Thymus (tissue), 11 donors: ENCODE measurements around the gene LRRC38. TPM values are rescaled to one million over a fixed set of nuclear protein-coding genes. Genes with fewer than 3 reads are reported as not detected.

Experiments
- DNase-seq, 9 donors: peaks; one replicate each; pipeline ENCODE4 v3.0.0-alpha.2; 2013; ENCODE audit warnings: low spot score in 9 of 9, low read depth in 6 of 9, missing footprints in 1 of 9
- H3K27ac ChIP-seq, 2 donors: one replicate each; pipeline ENCODE4 v1.5.1; 2013; ENCODE audit warnings: control low read depth in 1 of 2, low read depth in 1 of 2, low read length in 1 of 2, mild to moderate bottlenecking in 1 of 2, moderate library complexity in 1 of 2
- H3K27me3 ChIP-seq, 2 donors: one replicate each; pipeline ENCODE4 v1.5.1; 2013; ENCODE audit warnings: low read length in 1 of 2; ENCODE audit not compliant: control insufficient read depth in 2 of 2, insufficient read depth in 1 of 2
- H3K36me3 ChIP-seq, 2 donors: one replicate each; pipeline ENCODE4 v1.5.1; 2013; ENCODE audit warnings: low read length in 1 of 2, mild to moderate bottlenecking in 1 of 2, moderate library complexity in 1 of 2; ENCODE audit not compliant: control insufficient read depth in 2 of 2, insufficient read depth in 2 of 2
- H3K4me1 ChIP-seq, 2 donors: one replicate each; pipeline ENCODE4 v1.5.1; 2013; ENCODE audit warnings: low read length in 2 of 2; ENCODE audit not compliant: control insufficient read depth in 2 of 2, insufficient read depth in 2 of 2
- H3K4me3 ChIP-seq, 2 donors: one replicate each; pipeline ENCODE4 v1.5.1; 2013; ENCODE audit warnings: low read length in 2 of 2, control low read depth in 1 of 2, mild to moderate bottlenecking in 1 of 2
- H3K9me3 ChIP-seq, 2 donors: one replicate each; pipeline ENCODE4 v1.5.1; 2013; ENCODE audit warnings: low read length in 1 of 2, mild to moderate bottlenecking in 1 of 2; ENCODE audit not compliant: control insufficient read depth in 2 of 2, insufficient read depth in 1 of 2
- WGBS: extraction: QIAGEN DNeasy Blood & Tissue Kit; methylation state at CpG from one replicate; pipeline ENCODE4 v1.1.7; 2013; 5-methylcytosine and 5-hydroxymethylcytosine counted together
- polyA plus RNA-seq: library from polyadenylated mRNA; stranded (reverse); fragments of 200-250 nt; gene quantifications from one replicate; pipeline ENCODE4 v1.2.3, GENCODE V29; 2013
- total RNA-seq: library from RNA; stranded (reverse); fragments of 120-200 nt; gene quantifications from one replicate; pipeline ENCODE4 v1.2.4, GENCODE V29; 2013
- donor health status: healthy.

The LRRC38 gene
- total and polyA plus RNA-seq, 2 donors = 0.19 to 4.3 TPM

DNA sequence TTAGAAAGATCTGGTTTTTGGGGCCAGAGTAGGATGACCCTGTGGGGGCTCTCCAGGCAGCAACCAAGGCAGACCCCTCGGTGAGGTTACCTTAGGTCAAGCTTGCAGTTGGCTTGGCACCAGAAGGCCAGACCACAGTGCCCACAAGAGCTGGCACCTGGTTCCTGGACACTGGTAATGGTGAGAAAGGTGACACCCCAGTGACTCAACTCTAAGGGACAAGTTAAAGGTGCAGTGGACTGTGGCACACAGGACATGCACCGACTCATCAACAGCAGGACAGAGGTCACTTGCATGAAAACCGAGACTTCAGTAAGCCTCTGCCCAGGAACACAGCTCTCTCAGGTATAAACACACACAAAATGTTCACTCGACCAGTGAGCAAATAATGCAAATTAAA, 6.7 kb downstream of the LRRC38 start:
- H3K9me3 ChIP-seq = peaks cover 0 to 1% of the 10 kb centered on the region in 2 donors
- no peak overlapping the region for H3K4me3 ChIP-seq
- H3K27ac ChIP-seq = no peak overlapping the region
- DNase-seq = no peak
- peaks cover 33 to 67% of the 10 kb centered on the region in 2 donors for H3K4me1 ChIP-seq
- WGBS = 89% methylated on average over 4 of the region's 4 CpGs
- no peaks in the 10 kb centered on the region for H3K36me3 ChIP-seq
- peaks cover 5 to 8% of the 10 kb centered on the region in 2 donors for H3K27me3 ChIP-seq

DNA sequence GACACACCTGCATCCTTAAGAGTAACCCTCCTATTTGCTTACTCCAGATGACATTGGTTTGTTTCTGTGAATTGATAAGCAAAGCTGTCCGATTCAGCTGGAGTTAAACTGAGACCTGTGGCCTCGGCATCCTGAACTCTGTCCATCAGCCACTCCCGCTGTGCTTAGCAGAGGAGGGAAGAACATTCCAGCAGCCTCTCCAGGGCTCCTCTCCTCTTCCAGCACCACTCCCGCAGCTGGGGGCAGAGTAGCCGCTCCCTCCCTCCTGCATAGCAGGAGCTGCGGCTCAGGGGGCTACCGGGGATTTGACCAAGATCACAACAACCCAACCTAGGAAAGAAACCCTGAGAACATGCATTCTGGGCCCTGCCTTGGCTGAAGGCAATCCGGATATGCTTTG, 8.8 kb downstream of the LRRC38 start:
- H3K36me3 ChIP-seq = no peaks in the 10 kb centered on the region
- H3K27me3 ChIP-seq = no peaks in the 10 kb centered on the region
- no peak overlapping the region for H3K4me3 ChIP-seq
- 87% methylated on average over 8 of the region's 8 CpGs for WGBS
- H3K9me3 ChIP-seq = peaks cover 0 to 1% of the 10 kb centered on the region in 2 donors
- H3K4me1 ChIP-seq = peaks cover 33 to 53% of the 10 kb centered on the region in 2 donors
- DNase-seq = no peak
- peak overlapping the region; percentile 60 to 87 for H3K27ac ChIP-seq

DNA sequence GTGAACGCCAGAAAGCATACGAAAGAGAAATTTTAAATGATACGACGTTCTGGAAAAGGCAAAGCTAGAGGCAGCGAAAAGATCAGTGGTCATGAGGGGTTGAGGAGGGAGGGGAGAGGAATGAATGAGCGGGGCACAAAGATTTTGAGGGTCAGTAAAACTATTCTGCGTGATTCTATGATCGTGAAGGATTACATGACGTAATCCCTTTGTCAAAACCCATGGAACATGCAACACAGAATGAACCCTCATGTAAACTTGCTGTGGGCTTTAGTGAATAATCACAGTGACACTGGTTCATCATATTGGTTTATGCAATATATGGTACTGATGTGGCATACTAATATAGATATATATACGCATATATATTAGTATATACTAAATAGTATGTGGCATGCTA, 13.0 kb downstream of the LRRC38 start:
- H3K4me1 ChIP-seq = peaks cover 62 to 80% of the 10 kb centered on the region in 2 donors
- no peaks in the 10 kb centered on the region for H3K27me3 ChIP-seq
- DNase-seq = no peak
- H3K36me3 ChIP-seq = no peaks in the 10 kb centered on the region
- WGBS = 98% methylated on average over 10 of the region's 10 CpGs
- peaks cover 0 to 1% of the 10 kb centered on the region in 2 donors for H3K9me3 ChIP-seq
- H3K27ac ChIP-seq = no peak overlapping the region
- H3K4me3 ChIP-seq = no peak overlapping the region

DNA sequence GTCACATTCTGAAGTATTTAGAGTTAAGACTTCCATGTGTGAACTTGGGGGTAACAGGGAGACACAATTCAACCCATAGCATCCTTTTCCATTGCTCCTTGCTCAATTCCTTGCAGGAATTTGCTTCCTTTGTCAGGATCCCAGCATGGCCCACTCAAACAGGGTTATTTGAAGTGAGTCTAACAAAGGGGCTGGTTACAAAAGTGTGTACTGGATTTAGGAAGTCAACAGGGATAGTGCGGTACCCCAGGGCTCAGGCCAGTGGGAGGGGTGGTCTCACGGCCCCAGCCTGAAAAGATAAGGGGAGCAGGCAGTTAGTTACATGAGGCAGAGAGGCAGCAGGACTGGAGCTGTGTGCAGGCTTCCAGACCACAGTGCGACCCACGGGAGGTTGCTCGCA, 14.4 kb downstream of the LRRC38 start:
- WGBS = 89% methylated on average over 5 of the region's 5 CpGs
- Histone ChIP-seq H3K4me3 (peak overlapping the region in 1 of 2 donors; percentile 44), H3K27me3 (no peaks in the 10 kb centered on the region)

DNA sequence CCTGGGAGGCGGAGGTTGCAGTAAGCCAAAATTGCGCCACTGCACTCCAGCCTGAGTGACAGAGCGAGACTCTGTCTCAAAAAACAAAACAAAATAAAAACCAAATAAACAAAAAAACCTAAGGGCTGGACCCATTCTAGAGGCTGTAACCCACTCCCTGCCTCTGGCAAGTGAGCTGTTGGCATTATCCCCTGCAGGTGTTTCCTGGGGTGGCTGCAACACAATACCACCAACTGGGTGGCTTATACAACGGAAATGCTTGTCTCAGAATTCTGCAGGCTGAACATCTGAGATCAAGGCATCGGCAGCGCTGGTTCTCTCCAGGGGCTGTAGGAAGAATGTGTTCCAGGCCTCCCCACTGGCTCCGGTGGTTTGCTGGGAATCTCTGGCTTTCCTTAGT, 15.2 kb downstream of the LRRC38 start:
- no peaks in the 10 kb centered on the region for H3K36me3 ChIP-seq
- peak overlapping the region; percentile 6 to 44 for H3K4me3 ChIP-seq
- no peaks in the 10 kb centered on the region for H3K27me3 ChIP-seq
- H3K4me1 ChIP-seq = peaks cover 64 to 77% of the 10 kb centered on the region in 2 donors
- H3K9me3 ChIP-seq = no peaks in the 10 kb centered on the region
- peak; percentile 44 to 83 (median 76) for DNase-seq
- peak overlapping the region; percentile 93 to 96 for H3K27ac ChIP-seq
- WGBS = 4% methylated on average over 7 of the region's 7 CpGs

More for the DNA sequence above, 14.4 kb downstream of the LRRC38 start:
- H3K4me1 ChIP-seq = peaks cover 67 to 84% of the 10 kb centered on the region in 2 donors
- DNase-seq = no peak
- H3K36me3 ChIP-seq = no peaks in the 10 kb centered on the region
- peaks cover 0 to 1% of the 10 kb centered on the region in 2 donors for H3K9me3 ChIP-seq
- peak overlapping the region; percentile 93 to 96 for H3K27ac ChIP-seq

DNA sequence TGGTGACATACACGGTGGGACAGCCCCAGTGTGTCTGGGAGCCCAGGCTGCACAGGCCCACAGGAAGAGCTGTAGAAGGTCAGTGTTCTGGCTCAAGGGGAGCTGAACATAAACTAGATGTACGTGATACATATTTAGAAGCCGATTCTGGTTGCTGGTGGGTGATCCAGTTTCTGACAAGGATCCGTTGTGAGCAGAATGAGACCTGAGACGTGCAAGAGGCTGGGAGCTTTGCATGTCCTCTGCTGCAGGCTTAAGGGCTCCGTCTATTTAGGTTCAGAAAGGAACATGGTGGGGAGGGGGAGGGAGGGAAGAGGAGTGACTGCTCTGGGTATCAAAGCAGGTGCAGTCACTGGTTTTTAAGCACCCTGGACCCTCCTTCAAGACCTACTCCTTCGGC, 18.6 kb downstream of the LRRC38 start:
- H3K4me3 ChIP-seq = no peak overlapping the region
- no peak for DNase-seq
- no peaks in the 10 kb centered on the region for H3K9me3 ChIP-seq
- no peak overlapping the region for H3K27ac ChIP-seq
- 73% methylated on average over 7 of the region's 7 CpGs for WGBS
- no peaks in the 10 kb centered on the region for H3K36me3 ChIP-seq
- no peaks in the 10 kb centered on the region for H3K27me3 ChIP-seq
- H3K4me1 ChIP-seq = peaks cover 51 to 59% of the 10 kb centered on the region in 2 donors

DNA sequence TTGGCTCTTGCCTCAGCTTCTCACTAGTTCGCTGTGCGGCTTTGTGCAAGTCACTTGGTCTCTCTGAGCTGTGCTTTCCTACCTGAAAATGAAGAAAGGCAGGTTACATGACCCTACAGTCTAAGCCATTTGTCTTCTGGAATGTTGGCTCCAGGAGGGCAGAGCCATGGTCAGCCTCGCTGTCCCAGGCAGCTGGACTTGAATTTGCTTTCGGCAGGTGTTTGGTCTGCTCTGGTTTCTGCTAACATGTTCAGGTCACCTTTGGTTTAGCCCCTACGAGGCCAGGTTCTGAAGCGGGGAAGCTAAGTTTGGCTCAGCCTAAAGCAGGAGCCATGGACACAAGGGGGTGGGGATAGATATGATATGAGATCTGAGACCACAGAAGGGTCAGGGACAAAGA, 19.1 kb downstream of the LRRC38 start:
- H3K4me3 ChIP-seq = no peak overlapping the region
- WGBS = 82% methylated on average over 6 of the region's 6 CpGs

DNA sequence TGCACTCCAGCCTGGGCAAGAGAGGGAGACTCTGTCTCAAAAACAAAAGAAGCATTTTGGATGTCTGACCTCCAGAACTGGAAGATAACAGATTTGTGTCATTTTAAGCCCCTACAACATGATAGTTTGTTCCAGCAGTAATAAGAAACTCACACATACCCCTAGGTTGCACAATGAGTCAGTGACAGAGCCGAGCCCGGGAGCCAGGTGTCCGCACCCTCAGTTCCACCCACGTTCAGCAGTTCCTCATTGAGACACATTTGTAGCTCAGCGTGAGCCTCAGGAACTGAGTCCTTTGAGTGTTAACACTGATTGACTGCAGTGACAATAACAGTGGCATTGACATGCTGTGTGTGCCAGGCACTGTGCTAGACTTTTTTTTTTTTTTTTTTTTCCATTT, 19.8 kb downstream of the LRRC38 start:
- no peaks in the 10 kb centered on the region for H3K9me3 ChIP-seq
- peak in 4 of 9 donors; percentile 50 to 62 (median 57) for DNase-seq
- H3K27ac ChIP-seq = peak overlapping the region in 1 of 2 donors; percentile 0
- WGBS = 6% methylated on average over 5 of the region's 5 CpGs
- H3K27me3 ChIP-seq = no peaks in the 10 kb centered on the region
- H3K4me1 ChIP-seq = peaks cover 44 to 54% of the 10 kb centered on the region in 2 donors
- H3K4me3 ChIP-seq = no peak overlapping the region
- H3K36me3 ChIP-seq = no peaks in the 10 kb centered on the region

More for the DNA sequence above, 19.1 kb downstream of the LRRC38 start:
- no peak for DNase-seq
- Histone ChIP-seq H3K9me3 (no peaks in the 10 kb centered on the region), H3K36me3 (no peaks in the 10 kb centered on the region), H3K4me1 (peaks cover 47 to 55% of the 10 kb centered on the region in 2 donors), H3K27ac (peak overlapping the region in 1 of 2 donors; percentile 41), H3K27me3 (no peaks in the 10 kb centered on the region)

DNA sequence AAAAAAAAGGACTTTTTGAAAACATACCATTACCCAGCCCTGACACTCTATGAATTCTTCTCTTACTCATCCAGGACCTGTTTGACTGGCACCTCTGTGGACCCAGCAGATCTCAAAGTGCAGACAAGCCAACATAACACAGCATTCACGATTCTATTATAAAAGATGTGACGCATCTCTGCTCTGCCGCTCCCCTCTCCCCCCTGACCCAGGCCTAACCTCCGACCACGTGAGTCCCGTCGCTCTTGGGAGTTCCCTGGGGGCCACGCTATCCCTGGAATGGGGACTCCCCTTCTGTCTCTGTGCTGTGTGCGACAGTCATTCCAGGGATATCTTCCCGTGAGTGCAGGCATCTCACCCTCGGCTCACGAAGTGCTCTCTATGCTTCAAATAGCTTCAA, 21.1 kb downstream of the LRRC38 start:
- Histone ChIP-seq H3K36me3 (no peaks in the 10 kb centered on the region), H3K4me1 (peaks cover 41 to 51% of the 10 kb centered on the region in 2 donors), H3K27me3 (no peaks in the 10 kb centered on the region), H3K9me3 (no peaks in the 10 kb centered on the region), H3K4me3 (no peak overlapping the region), H3K27ac (no peak overlapping the region)
- DNase-seq = no peak
- WGBS = 81% methylated on average over 12 of the region's 12 CpGs
